Gastrocnemius medialis (tissue), 4 donors: ENCODE data around the gene CEP20.

Source experiments
- CTCF ChIP-seq, 5 experiments: fragments of 450-650 bp in 3 of 5; fragments of 200-600 bp in 2 of 5; sonication (generic) in 2 of 5; IDR thresholded peaks in 4 of 5; conservative IDR thresholded peaks in 1 of 5; 1 replicate in 4 of 5; 2 replicates in 1 of 5; pipeline ENCODE4 v1.5.1; 2016 to 2019; ENCODE audit warnings: antibody characterized with exemption in 5 of 5, mild to moderate bottlenecking in 3 of 5, moderate library complexity in 3 of 5
- POLR2A ChIP-seq, 2 donors: fragments of 450-650 bp; IDR thresholded peaks; one replicate each; pipeline ENCODE4 v1.6.1; 2017; ENCODE audit warnings: antibody characterized with exemption in 2 of 2, mild to moderate bottlenecking in 2 of 2, moderate library complexity in 2 of 2

GRCh38 chr16:15846510-15846909 is 41.9 kb downstream of the CEP20 start:
- TF ChIP-seq CTCF (IDR thresholded peaks at IDR 0.05 in 4 of 5, conservative IDR thresholded peaks at IDR 0.05 in 1 of 5) (no peak), POLR2A (IDR thresholded peaks at IDR 0.05) (no peak)
